GM12875 (cell line): ENCODE measurements around the gene SLC38A7.

Source experiments
- H3K4me3 ChIP-seq: one replicate; pipeline ENCODE4 v1.5.1; 2011; ENCODE audit warnings: low read depth, low read length, control low read depth
- CTCF ChIP-seq: IDR thresholded peaks from 2 replicates; pipeline ENCODE4 v1.5.1; 2011; ENCODE audit warnings: low read depth, mild to moderate bottlenecking, control low read depth, inconsistent platforms, low read length, moderate library complexity, borderline replicate concordance; ENCODE audit not compliant: insufficient read depth

SLC38A7 gene

GRCh38 chr16:58620396-58620795 lies 64.2 kb downstream of the SLC38A7 start:
- no peak for TF ChIP-seq CTCF
- no peak overlapping the region for H3K4me3 ChIP-seq

- TF ChIP-seq CTCF = no peak
Measured at GRCh38 chr16:58615280-58615679, 69.3 kb downstream of the SLC38A7 start.

More at GRCh38 chr16:58615280-58615679, 69.3 kb downstream of the SLC38A7 start:
- H3K4me3 ChIP-seq = no peak overlapping the region
